HG03342 (cell line): ENCODE data around the gene LTV1.

Source experiments
- ATAC-seq: cut with Tn5 transposase; IDR thresholded peaks from one replicate; pipeline ENCODE4 v1.9.1; 2021; ENCODE audit warnings: mild to moderate bottlenecking, moderate library complexity; ENCODE audit not compliant: unreplicated experiment

LTV1 gene

GRCh38 chr6:143882401-143882930 is 39.3 kb downstream of the LTV1 start:
- ATAC-seq, result no peak

DNA sequence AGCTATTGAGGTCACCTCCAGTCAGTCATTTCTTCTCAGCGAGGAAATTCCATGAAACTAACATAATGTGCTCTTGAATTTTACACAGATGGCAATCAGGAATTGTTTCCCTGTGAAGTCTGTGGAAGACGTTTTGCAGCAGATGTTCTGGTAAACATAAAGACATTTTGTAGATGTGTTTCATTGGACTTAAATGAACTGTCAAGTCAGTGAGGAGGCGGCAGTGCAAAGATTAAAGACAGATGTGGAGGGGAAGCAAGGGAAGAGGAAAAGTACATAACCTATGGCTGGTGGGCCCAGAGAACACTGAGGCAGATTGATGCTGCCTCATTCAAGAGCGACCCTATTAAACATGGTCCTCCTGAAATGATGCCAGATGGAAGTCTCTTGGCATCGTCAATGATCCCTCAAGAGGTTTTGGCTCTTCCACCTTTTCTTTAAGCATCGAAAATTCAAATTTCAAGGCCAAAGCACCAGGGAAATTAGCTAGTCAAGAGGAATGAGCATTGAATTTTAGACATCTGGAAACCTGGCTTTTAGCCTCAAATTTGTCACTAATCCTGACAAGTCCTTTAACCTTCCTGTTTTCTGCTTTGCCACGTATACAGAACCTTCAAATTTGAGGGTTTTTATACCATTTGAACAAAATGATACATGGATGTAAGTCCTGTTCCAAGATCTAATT is 41.2 kb downstream of the LTV1 start:
- no peak for ATAC-seq

GRCh38 chr6:143885116-143885515 is 42.0 kb downstream of the LTV1 start:
- no peak for ATAC-seq

DNA sequence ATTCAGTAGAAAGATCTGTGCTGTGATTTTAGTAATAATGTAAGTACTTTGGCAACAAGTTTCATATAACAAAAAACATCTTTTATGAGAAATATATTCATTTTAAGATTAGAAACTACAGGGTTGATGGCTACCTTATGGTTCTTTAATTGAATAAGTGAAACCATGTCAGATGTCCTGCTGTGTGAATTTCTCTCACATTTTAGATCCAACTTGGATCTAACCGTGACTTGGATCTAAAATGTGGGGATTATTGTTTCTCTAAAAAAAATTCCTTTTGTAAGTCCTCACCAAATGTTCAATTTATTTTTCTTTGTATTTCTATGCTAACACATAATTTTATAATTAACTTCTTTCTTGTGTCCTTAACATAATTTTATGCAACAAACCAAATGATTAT is 51.5 kb downstream of the LTV1 start:
- ATAC-seq, result no peak

DNA sequence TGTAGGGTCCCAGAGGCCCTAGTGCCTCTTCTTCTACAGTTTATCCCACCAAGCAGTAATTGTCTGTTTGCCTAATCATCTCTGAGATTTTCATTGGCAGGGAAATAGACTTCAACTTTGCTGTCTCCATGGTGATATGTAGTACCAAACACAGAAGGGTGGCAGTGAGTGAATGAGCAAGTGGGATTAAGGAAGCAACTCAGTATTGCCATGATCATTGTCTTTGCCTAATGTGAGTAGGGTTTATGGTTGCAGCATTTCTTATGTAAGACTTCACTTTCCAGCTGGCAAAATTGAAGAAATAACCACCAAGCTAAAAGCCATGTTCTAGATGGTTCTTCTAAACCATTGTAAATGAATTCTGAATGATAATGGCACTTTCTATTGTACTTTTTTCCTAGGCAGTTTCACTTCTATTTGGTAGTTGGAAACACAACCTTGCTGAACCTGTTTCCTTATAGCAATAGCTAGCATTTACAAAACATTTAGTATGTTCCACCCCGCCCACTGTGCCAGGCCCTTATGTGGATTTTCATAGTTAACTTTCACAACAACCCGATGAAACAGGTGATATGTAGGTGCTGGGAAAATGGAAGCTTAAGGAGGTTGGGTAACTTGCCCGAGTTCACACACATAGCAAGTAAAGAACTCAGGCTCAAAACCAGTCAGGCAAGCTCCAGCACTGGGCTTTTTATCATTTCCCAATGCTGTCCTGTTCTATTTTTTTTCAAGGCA is 53.2 kb downstream of the LTV1 start:
- ATAC-seq, result no peak

- no peak for ATAC-seq
Measured at GRCh38 chr6:143900358-143900757, 57.2 kb downstream of the LTV1 start.

DNA sequence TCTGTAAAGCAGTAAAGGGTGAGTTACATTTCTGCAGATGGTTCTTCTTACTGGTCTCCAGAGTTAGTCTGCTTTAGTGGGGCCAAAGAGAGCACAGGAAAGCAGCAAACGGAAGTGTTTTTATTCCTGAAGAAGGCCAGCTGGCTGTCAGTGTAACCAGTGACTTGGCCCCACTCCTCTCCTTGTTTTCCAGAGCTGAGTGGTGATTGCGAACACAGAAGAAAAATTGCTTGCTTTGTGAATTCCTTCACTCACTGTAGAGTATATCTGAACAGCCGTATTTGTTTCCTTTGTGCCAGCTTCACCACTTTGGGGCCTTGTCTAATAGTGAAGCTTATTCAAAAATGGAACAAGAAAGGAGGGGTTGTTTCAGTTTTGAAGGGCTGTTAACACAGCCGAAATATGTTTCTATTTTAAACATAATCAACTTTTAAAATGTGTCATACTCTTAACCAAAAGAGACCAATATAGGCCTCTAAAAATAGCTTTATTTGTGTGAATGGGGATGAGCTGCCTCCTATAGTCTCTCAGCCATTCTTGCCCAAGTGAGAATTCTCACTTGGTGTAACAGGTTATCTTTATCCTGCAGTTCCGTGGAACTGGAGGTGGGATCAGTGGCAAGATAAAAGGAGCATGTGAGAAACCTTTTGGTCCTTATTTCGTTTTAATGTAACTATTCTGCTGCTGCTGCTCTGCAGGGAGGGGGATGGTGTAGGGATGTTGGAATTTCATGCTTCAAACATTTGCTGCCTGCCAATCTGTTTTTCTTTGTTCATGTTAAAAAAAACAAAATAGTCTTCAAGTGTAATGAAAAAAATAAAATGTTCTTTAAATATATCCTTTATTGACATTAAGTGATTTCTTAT is 59.0 kb downstream of the LTV1 start:
- ATAC-seq, result peak; percentile 95

- ATAC-seq, result no peak
Measured at GRCh38 chr6:143902827-143903226, 59.7 kb downstream of the LTV1 start.

- no peak for ATAC-seq
Measured at GRCh38 chr6:143911028-143911427, 67.9 kb downstream of the LTV1 start.

- no peak for ATAC-seq
Measured at GRCh38 chr6:143912671-143913070, 69.5 kb downstream of the LTV1 start.
